H1 (cell line): ENCODE data around the gene KLHL29. TPM values are rescaled to one million over a fixed set of nuclear protein-coding genes. Genes with fewer than 3 reads are reported as not detected.
A peak's percentile ranks its signal among the peaks of the same experiment; 100 is the strongest.

ENCODE experiments used
- CTCF ChIA-PET: fragments of 300-600 bp; sonication (Branson Sonifier 250); formaldehyde crosslinking; loops from one replicate; lab custom pipeline; 2021; ENCODE audit not compliant: partially characterized antibody; lab: Charles Lee
- POLR2A ChIA-PET: fragments of 300-600 bp; sonication (Branson Sonifier 250); formaldehyde crosslinking; loops from one replicate; lab custom pipeline; 2021; ENCODE audit warnings: inconsistent platforms; ENCODE audit not compliant: partially characterized antibody; lab: Charles Lee
- DNase-seq, 2 experiments: peaks; one replicate each; pipeline versions ENCODE4 v3.0.0 to v3.0.0-alpha.2; 2010 to 2022; ENCODE audit warnings: low spot score in 2 of 2, low read depth in 1 of 2, mixed read lengths in 1 of 2
- FAIRE-seq: peaks from 2 replicates; lab custom pipeline; 2011; peaks lifted over from hg19 to GRCh38; lab: Jason Lieb, UNC
- H2AFZ ChIP-seq: 2 replicates; pipeline ENCODE4 v1.8.1; 2012; ENCODE audit warnings: low read length, inconsistent platforms
- H2AK5ac ChIP-seq: 2 replicates; pipeline ENCODE4 v1.6.1; 2013; ENCODE audit warnings: low read depth, low read length
- H2BK120ac ChIP-seq: replicated peaks from 2 replicates; pipeline ENCODE3; 2013; ENCODE audit warnings: low read depth, low read length, inconsistent platforms
- H2BK12ac ChIP-seq: 2 replicates; pipeline ENCODE4 v1.6.1; 2013; ENCODE audit warnings: low read depth, low read length
- H2BK15ac ChIP-seq: 2 replicates; pipeline ENCODE4 v1.6.1; 2013; ENCODE audit warnings: low read length
- H2BK20ac ChIP-seq: 2 replicates; pipeline ENCODE4 v1.6.1; 2013; ENCODE audit warnings: low read length
- H2BK5ac ChIP-seq: 2 replicates; pipeline ENCODE4 v1.6.1; 2013; ENCODE audit warnings: low read depth, low read length
- H3K14ac ChIP-seq: 2 replicates; pipeline ENCODE4 v1.6.1; 2013; ENCODE audit warnings: inconsistent platforms; ENCODE audit not compliant: insufficient read length
- H3K18ac ChIP-seq: 2 replicates; pipeline ENCODE4 v1.6.1; 2013; ENCODE audit warnings: low read length; ENCODE audit errors: extremely low read depth
- H3K23ac ChIP-seq: 2 replicates; pipeline ENCODE4 v1.6.1; 2013; ENCODE audit warnings: inconsistent platforms; ENCODE audit not compliant: insufficient read length
- H3K23me2 ChIP-seq: 2 replicates; pipeline ENCODE4 v1.6.1; 2013; ENCODE audit warnings: low read depth, low read length
- H3K27ac ChIP-seq: 2 replicates; pipeline ENCODE4 v1.6.1; 2011; ENCODE audit warnings: low read depth, low read length, inconsistent platforms
- H3K27me3 ChIP-seq, 4 experiments: replicated peaks in 1 of 4; 1 replicate in 1 of 4; 2 replicates in 3 of 4; pipeline versions ENCODE4 v1.6.1 to v1.8.1; 2011 to 2013; ENCODE audit warnings: low read length in 3 of 4, mild to moderate bottlenecking in 3 of 4, inconsistent platforms in 2 of 4, mixed read lengths in 2 of 4, moderate library complexity in 1 of 4; ENCODE audit not compliant: control insufficient read depth in 3 of 4, insufficient read depth in 3 of 4; ENCODE audit errors: extremely low read depth in 1 of 4
- H3K36me3 ChIP-seq, 4 experiments: 2 replicates each; pipeline versions ENCODE4 v1.6.1 to v1.8.1; 2011 to 2013; ENCODE audit warnings: mild to moderate bottlenecking in 4 of 4, low read length in 3 of 4, moderate library complexity in 2 of 4, control low read depth in 1 of 4, inconsistent platforms in 1 of 4; ENCODE audit not compliant: insufficient read depth in 4 of 4, control insufficient read depth in 2 of 4
- H3K4ac ChIP-seq: replicated peaks from 2 replicates; pipeline ENCODE3; 2013; ENCODE audit warnings: low read length, low read depth, mixed read lengths, inconsistent platforms; ENCODE audit not compliant: insufficient read length
- H3K4me1 ChIP-seq, 4 experiments: replicated peaks in 1 of 4; 1 replicate in 1 of 4; 2 replicates in 3 of 4; pipeline versions ENCODE4 v1.6.1 to v1.8.1; 2011 to 2013; ENCODE audit warnings: low read length in 3 of 4, inconsistent platforms in 2 of 4, mixed read lengths in 1 of 4; ENCODE audit not compliant: insufficient read depth in 4 of 4, control insufficient read depth in 3 of 4
- H3K4me2 ChIP-seq, 2 experiments: 2 replicates each; pipeline versions ENCODE4 v1.6.1 to v1.8.1; 2011 to 2013; ENCODE audit warnings: low read depth in 2 of 2, low read length in 2 of 2, control low read depth in 1 of 2, inconsistent platforms in 1 of 2, mild to moderate bottlenecking in 1 of 2; ENCODE audit not compliant: insufficient read depth in 1 of 2
- H3K4me3 ChIP-seq, 4 experiments: fragments of 200-600, 300-600 bp in 1 of 4; sonication (generic), shearing (Covaris generic), sonication (Bioruptor Twin) in 1 of 4; 2 replicates each; pipeline versions ENCODE4 v1.5.1 to v1.8.1; 2011 to 2016; ENCODE audit warnings: low read length in 4 of 4, low read depth in 3 of 4, control low read depth in 2 of 4, inconsistent platforms in 2 of 4, mild to moderate bottlenecking in 2 of 4, mixed read lengths in 1 of 4, moderate library complexity in 1 of 4; ENCODE audit not compliant: insufficient read depth in 2 of 4; ENCODE audit errors: extremely low read depth in 1 of 4
- H3K56ac ChIP-seq: replicated peaks from 2 replicates; pipeline ENCODE3; 2013; ENCODE audit warnings: low read depth, mild to moderate bottlenecking, mixed read lengths, low read length, inconsistent platforms; ENCODE audit not compliant: insufficient read length
- H3K79me1 ChIP-seq: 2 replicates; pipeline ENCODE4 v1.6.1; 2013; ENCODE audit warnings: low read depth, low read length, control low read depth
- H3K79me2 ChIP-seq, 2 experiments: 2 replicates each; pipeline versions ENCODE4 v1.6.1 to v1.8.1; 2012 to 2013; ENCODE audit warnings: low read length in 2 of 2, mild to moderate bottlenecking in 2 of 2, inconsistent platforms in 1 of 2; ENCODE audit not compliant: insufficient read depth in 2 of 2, control insufficient read depth in 1 of 2
- H3K9ac ChIP-seq, 4 experiments: replicated peaks in 1 of 4; 1 replicate in 1 of 4; 2 replicates in 3 of 4; pipeline versions ENCODE4 v1.6.1 to v1.8.1; 2011 to 2013; ENCODE audit warnings: low read depth in 3 of 4, low read length in 3 of 4, control low read depth in 2 of 4, mild to moderate bottlenecking in 2 of 4, moderate library complexity in 2 of 4, inconsistent platforms in 1 of 4; ENCODE audit errors: extremely low read depth in 1 of 4
- H3K9me3 ChIP-seq, 2 experiments: 2 replicates each; pipeline versions ENCODE4 v1.6.1 to v1.8.1; 2012 to 2013; ENCODE audit warnings: mild to moderate bottlenecking in 2 of 2, moderate library complexity in 2 of 2, control low read depth in 1 of 2, inconsistent platforms in 1 of 2, low read depth in 1 of 2, low read length in 1 of 2, mixed read lengths in 1 of 2; ENCODE audit not compliant: insufficient read depth in 2 of 2
- H4K20me1 ChIP-seq, 2 experiments: replicated peaks in 1 of 2; 2 replicates each; pipeline versions ENCODE3 to v1.8.1; 2011 to 2013; ENCODE audit warnings: inconsistent platforms in 2 of 2, low read length in 2 of 2, mild to moderate bottlenecking in 1 of 2; ENCODE audit not compliant: insufficient read depth in 2 of 2, control insufficient read depth in 1 of 2
- H4K5ac ChIP-seq: 2 replicates; pipeline ENCODE4 v1.6.1; 2013; ENCODE audit warnings: low read length, low read depth, mixed read lengths, inconsistent platforms; ENCODE audit not compliant: insufficient read length
- H4K8ac ChIP-seq: 2 replicates; pipeline ENCODE4 v1.8.0; 2013; ENCODE audit warnings: mild to moderate bottlenecking, moderate library complexity, low read length, inconsistent platforms; ENCODE audit not compliant: insufficient read depth; ENCODE audit errors: extremely low read depth
- H4K91ac ChIP-seq: replicated peaks from 2 replicates; pipeline ENCODE3; 2013; ENCODE audit warnings: low read length, mixed read lengths, inconsistent platforms; ENCODE audit not compliant: insufficient read length
- SP2 ChIP-seq: IDR thresholded peaks from 2 replicates; pipeline ENCODE4 v1.6.1; 2012; ENCODE audit warnings: mild to moderate bottlenecking, low read length, inconsistent platforms
- WGBS, 2 experiments: shearing (Covaris generic) in 1 of 2; methylation state at CpG; one replicate each; pipeline versions ENCODE4 v1.1.6 to v1.1.7; 2013 to 2015; ENCODE audit warnings: low lambda C conversion rate in 2 of 2, mixed read lengths in 2 of 2, inconsistent platforms in 1 of 2, low coverage in 1 of 2, missing lambda C conversion rate in 1 of 2; ENCODE audit not compliant: insufficient replicate concordance in 2 of 2, insufficient coverage in 1 of 2, insufficient read length in 1 of 2; ENCODE audit errors: extremely low coverage in 1 of 2, missing lambda C conversion rate in 1 of 2; 5-methylcytosine and 5-hydroxymethylcytosine counted together
- polyA plus RNA-seq, 7 experiments: library from polyadenylated mRNA; depleted of rRNA in 3 of 7; stranded (reverse) in 5 of 7; unstranded in 2 of 7; fragments of >200 nt in 5 of 7; fragments of 200-250 nt in 2 of 7; gene quantifications; 1 replicate in 5 of 7; 2 replicates in 1 of 7; 4 replicates in 1 of 7; pipeline versions ENCODE4 v1.2.1 to v1.2.3, GENCODE V29; 2011 to 2013; ENCODE audit warnings: missing spikeins in 2 of 7, mixed read lengths in 2 of 7
- total RNA-seq: library from RNA; stranded (reverse); fragmentation: NEBNext Ultra II Directional; extraction: Animal tissue kit (Norgen Biotek cat#: 25700); gene quantifications from 2 replicates; pipeline ENCODE4 v1.2.1, GENCODE V29; 2021
- TF ChIP-seq, protein P1 (sequence below), 3 experiments: IDR thresholded peaks; 1 replicate in 2 of 3; 2 replicates in 1 of 3; pipeline versions ENCODE4 v1.5.1 to v1.6.1; 2011; ENCODE audit warnings: low read length in 3 of 3, mild to moderate bottlenecking in 3 of 3, inconsistent platforms in 2 of 3, low read depth in 1 of 3, moderate library complexity in 1 of 3; ENCODE audit not compliant: insufficient read depth in 1 of 3; ENCODE audit errors: control extremely low read depth in 1 of 3

Gene KLHL29
- total and polyA plus RNA-seq, 2 of the 8 experiments (the other 6 are each of a cell fraction or from before 2014, with no cell fraction given) = 1.1 to 4.7 TPM

DNA sequence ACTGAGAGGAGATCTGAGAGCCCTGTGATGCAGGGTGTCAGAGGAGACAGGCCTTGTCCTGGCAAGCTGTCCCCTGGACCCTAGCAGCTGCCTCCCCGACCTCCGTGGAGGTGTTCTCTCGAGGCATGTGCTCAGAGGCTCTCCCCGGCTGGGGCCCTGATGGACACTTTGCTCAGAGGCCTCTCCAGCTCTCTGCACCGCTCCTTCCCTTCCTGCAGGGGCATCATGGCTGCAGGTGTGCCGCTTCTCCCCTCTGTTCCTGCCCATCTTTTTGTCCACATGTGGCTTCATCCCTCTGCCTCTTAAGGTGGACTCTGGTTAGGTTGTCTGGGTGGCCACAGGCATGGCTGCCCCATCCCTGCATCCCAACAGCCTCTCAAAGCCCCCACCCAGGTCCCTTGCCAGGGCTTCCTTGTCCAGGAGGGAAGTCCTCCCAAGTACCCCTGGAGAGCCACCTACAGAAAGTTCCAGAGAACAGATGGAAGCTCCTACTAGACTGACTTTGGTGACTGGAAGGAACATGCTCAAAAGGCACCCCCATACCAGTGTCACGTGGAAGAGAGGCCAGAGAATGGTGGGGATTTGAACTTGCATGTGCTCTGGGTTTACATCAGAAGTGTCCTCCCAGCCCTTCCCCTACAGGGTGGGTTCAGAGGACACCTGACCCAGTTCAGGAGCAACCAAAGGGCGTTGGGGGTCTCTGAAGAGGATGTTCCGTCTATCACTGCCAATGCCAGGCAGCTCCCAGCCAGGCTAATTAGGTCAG lies 120.4 kb downstream of the KLHL29 start:
- FAIRE-seq (no peak), DNase-seq (no peak)
- Histone ChIP-seq H3K36me3 (no peaks in the 10 kb centered on the region), H3K27ac (no peak overlapping the region), H3K9me3 (no peaks in the 10 kb centered on the region), H2BK15ac (no peak overlapping the region), H2BK120ac (no peak overlapping the region), H3K23me2 (no peaks in the 10 kb centered on the region), H2AK5ac (no peak overlapping the region), H2BK5ac (no peak overlapping the region), H2AFZ (no peak overlapping the region), H3K4ac (no peak overlapping the region), H2BK20ac (no peak overlapping the region), H3K4me1 (peaks cover 0 to 4% (median 0%) of the 10 kb centered on the region in 4 experiments; a peak in 5 of 7 replicates), H3K14ac (no peak overlapping the region), H3K79me1 (no peaks in the 10 kb centered on the region), H3K79me2 (no peaks in the 10 kb centered on the region), H3K27me3 (no peaks in the 10 kb centered on the region), H3K56ac (no peak overlapping the region), H3K4me3 (no peak overlapping the region), H3K4me2 (no peak overlapping the region), H4K20me1 (no peaks in the 10 kb centered on the region), H4K91ac (no peak overlapping the region), H3K23ac (no peak overlapping the region), H4K8ac (no peak overlapping the region), H3K9ac (no peak overlapping the region), H2BK12ac (no peak overlapping the region), H3K18ac (no peak overlapping the region), H4K5ac (no peak overlapping the region)
- ChIA-PET POLR2A (no interaction called here), CTCF (interaction anchor here (0.5 to 3.6 kb wide), 18 partner anchors 10 to 135 kb away, joined by 3 to 23 read pairs (median 4); no protein-coding TSS in a partner anchor)
- TF ChIP-seq, protein P1, sequence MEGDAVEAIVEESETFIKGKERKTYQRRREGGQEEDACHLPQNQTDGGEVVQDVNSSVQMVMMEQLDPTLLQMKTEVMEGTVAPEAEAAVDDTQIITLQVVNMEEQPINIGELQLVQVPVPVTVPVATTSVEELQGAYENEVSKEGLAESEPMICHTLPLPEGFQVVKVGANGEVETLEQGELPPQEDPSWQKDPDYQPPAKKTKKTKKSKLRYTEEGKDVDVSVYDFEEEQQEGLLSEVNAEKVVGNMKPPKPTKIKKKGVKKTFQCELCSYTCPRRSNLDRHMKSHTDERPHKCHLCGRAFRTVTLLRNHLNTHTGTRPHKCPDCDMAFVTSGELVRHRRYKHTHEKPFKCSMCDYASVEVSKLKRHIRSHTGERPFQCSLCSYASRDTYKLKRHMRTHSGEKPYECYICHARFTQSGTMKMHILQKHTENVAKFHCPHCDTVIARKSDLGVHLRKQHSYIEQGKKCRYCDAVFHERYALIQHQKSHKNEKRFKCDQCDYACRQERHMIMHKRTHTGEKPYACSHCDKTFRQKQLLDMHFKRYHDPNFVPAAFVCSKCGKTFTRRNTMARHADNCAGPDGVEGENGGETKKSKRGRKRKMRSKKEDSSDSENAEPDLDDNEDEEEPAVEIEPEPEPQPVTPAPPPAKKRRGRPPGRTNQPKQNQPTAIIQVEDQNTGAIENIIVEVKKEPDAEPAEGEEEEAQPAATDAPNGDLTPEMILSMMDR (IDR thresholded peaks at IDR 0.05; ENCODE audit: control extremely low read depth in 1 of 3, insufficient read depth in 1 of 3, low read depth in 1 of 3, low read length in 3 of 3) = peak in 2 of 3 experiments; percentile 33 to 37; a peak in 2 of 4 replicates
- TF ChIP-seq SP2 = no peak
- 83% methylated on average over 8 of the region's 9 CpGs; no CpG with 5 or more reads in 1 of the 2 experiments for WGBS, 2 experiments
